ENCODE measurements around the gene FOXJ2. TPM values are rescaled to one million over a fixed set of nuclear protein-coding genes. Genes with fewer than 3 reads are reported as not detected.

FOXJ2 gene
- total RNA-seq, 1 donor = 8.2 TPM

DNA sequence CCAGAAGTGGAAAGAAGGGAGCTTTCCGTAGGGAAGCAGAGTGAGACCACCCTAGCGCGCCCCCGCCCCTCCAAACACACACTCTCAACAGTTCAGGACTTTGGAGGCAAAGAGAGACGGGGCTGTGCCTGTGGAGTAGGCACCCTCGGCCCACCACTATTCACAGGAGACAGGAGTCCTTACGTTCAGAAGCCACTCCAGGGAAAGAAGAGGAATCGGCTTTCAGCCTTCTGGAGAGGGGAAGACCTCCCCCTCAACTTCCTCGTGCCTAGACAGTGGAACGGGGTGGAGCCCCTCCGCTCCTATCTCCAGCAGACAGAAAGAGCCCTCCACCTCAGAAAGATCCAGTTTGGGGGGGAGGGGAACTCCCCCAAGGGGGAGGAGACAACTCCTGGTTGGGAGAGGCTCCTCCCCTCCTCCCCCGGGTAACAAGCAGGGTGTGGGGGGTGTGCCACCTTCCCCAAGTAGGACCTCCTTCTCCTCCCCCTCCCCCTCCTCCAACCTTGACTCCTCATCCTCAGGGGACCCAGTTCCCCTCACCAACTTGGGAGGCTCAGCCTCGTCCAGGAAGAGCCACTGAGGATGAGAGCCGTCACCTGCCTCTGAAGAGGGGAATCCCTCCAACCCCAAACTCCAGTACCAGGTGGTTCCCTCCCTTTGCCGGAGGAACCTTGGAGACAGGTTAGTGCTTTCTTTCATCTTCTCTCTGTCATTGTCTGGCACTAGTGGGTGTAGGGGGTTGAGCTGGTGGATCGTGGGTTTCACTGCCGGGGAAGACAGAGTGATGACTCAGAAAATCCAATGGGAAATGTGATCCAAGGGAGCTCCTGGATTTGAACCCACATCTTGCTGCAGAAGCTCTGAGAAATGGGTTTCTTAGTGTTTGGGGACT, 883 bp downstream of the FOXJ2 start:
- peak overlapping the region; percentile 95 for H3K4me3 ChIP-seq (ENCODE audit: low read depth, low read length)
- peak; percentile 68 for DNase-seq (ENCODE audit: low read depth)
- no peak for TF ChIP-seq CTCF (IDR thresholded peaks at IDR 0.05; ENCODE audit: insufficient read depth, low read depth, low read length)

DNA sequence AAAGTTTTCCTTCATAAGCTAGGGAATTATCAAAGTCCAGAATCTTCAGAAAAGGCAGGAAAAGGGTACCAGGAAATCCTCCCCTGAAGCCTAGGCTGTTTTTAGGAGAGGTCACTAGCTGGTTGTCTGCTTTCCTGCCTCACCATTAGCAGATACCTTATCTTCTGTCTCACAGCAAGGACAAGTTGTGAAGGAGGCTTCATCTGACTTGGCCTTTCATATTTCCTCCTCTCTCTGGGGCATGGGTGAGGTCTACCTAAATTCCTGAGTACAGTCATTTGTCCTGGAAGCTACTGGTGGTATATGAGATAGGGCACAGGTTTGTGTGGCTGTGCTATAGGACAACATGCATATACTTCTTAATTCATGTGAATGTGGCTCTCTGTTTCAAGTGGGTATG, 2.3 kb downstream of the FOXJ2 start:
- peak overlapping the region; percentile 95 for H3K4me3 ChIP-seq (ENCODE audit: low read depth, low read length)
- peak; percentile 22 for DNase-seq (ENCODE audit: low read depth)
- no peak for TF ChIP-seq CTCF (IDR thresholded peaks at IDR 0.05; ENCODE audit: insufficient read depth, low read depth, low read length)

DNA sequence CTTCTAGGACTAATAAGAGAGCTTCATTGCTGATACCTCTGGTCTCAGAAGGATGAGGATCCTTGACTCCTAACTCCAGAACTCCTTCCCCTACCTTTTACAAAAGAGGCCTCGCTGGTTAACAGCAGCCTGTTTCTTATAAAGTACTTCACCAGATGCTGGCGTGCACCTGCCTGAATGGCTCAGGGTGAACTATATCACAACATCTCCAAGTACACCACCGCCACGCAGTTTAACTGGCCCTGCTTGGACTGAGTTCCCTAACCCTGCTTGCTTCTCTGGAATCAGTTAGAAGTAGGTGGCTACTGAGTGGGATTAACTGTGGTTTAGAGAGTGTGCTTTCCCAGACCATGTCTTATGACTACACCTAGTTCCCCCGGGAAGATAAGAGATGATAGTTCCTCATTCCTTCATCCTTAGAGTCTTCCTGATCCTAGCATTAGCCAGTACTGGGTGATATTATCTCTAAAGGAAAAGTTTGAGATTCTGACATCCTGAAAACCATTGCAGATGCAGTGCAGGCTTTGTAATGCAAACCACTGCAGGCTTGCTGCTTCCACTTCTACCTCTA, 3.0 kb downstream of the FOXJ2 start:
- H3K4me3 ChIP-seq (ENCODE audit: low read depth, low read length) = peak overlapping the region; percentile 95
- peak; percentile 89 for DNase-seq (ENCODE audit: low read depth)
- no peak for TF ChIP-seq CTCF (IDR thresholded peaks at IDR 0.05; ENCODE audit: insufficient read depth, low read depth, low read length)

DNA sequence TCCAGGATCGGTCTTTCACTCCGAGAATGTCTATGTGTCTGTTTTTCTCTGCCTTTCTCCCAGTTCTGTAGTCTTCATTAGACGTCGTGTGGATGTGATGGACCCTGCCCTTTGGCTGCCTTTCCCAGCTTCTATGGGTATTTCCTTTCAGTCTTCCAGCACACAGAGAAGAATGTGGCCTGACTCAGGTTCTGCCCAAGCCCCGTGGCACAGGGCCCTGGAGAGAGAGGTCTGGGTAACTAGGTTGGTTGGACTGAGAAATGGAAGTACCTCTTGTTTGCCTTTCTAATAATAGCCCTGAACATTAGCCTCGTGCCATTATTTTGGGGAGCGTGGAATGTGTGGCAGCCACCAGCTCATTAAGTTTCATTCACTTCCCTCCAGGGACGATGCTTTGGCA, 3.8 kb downstream of the FOXJ2 start:
- DNase-seq (ENCODE audit: low read depth) = no peak
- no peak for TF ChIP-seq CTCF (IDR thresholded peaks at IDR 0.05; ENCODE audit: insufficient read depth, low read depth, low read length)
- H3K4me3 ChIP-seq (ENCODE audit: low read depth, low read length) = no peak overlapping the region

DNA sequence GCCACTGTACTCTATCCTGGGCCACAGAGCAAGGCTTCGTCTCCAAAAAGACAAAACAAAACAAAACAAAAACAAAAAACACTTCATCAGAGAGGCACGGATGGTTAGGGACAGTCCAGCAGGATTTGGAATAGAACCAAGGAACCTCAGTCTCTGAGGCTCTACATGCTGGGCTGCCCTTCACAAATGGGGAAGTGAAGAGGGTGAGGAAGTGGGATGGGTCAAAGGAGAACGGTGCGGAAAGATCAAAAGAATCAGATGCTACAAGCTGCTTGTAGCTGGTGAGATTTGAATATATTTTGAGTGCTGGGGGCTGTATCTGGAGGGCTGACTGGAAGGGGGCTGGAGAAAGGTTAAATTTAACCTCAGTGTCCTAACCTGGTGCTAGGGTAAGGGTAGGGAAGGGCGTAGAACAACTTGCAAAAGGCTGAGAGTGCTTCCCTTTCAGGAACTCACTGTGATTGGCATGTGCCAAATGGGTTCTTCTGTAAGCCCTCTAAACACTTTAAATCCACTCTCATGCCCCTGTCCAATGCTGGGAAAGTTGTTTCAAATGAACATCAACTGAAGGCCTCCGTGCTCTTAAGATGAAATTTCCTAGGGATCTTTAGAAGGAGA, 4.6 kb downstream of the FOXJ2 start:
- no peak for TF ChIP-seq CTCF (IDR thresholded peaks at IDR 0.05; ENCODE audit: insufficient read depth, low read depth, low read length)
- H3K4me3 ChIP-seq (ENCODE audit: low read depth, low read length) = no peak overlapping the region
- no peak for DNase-seq (ENCODE audit: low read depth)

DNA sequence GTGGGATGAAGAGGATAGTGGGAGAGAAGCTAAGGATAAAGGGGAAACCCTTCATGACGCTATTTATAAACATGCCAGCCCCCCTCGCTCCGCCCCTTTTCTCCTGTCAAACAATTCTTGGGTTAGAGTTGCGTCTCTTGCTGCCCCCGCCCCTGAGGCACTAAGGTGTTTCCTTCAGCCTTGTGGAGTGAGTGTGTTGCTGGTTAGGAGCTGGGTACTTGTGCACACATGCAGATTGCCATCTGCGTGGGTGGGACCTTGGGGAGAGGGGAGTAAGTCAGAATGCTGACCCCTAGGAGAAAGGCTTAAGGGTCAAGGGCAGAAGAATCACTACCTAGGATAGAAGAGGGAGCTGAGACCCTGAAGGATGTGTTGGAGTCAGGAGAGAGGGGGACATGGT, 5.4 kb downstream of the FOXJ2 start:
- DNase-seq (ENCODE audit: low read depth) = no peak
- TF ChIP-seq CTCF (IDR thresholded peaks at IDR 0.05; ENCODE audit: insufficient read depth, low read depth, low read length) = no peak
- no peak overlapping the region for H3K4me3 ChIP-seq (ENCODE audit: low read depth, low read length)
